WTC11 (cell line): ENCODE data around the gene ALKBH2. TPM values are rescaled to one million over a fixed set of nuclear protein-coding genes. Genes with fewer than 3 reads are reported as not detected.

Experiments
- ATAC-seq: fragments of 200-7000 bp; cut with Tn5 transposase; 2 replicates; pipeline ENCODE4 v1.10.0; 2021; ENCODE audit warnings: mild to moderate bottlenecking, moderate library complexity
- CTCF ChIA-PET: fragments of 300-600 bp; sonication (Branson Sonifier 250); formaldehyde crosslinking; loops from one replicate; lab custom pipeline; 2021; ENCODE audit warnings: antibody characterized with exemption; lab: Charles Lee
- POLR2A ChIA-PET: fragments of 350-600 bp; sonication (Branson Sonifier 250); formaldehyde crosslinking; loops from one replicate; lab custom pipeline; 2021; ENCODE audit warnings: antibody characterized with exemption; lab: Charles Lee
- DNase-seq: peaks from one replicate; pipeline ENCODE4 v3.0.0; 2021; ENCODE audit warnings: low spot score
- H3K27ac Mint-ChIP-seq: 2 replicates; pipeline ENCODE4 v1.8.0; 2021; ENCODE audit warnings: mixed read lengths
- H3K27me3 Mint-ChIP-seq: 2 replicates; pipeline ENCODE4 v1.8.0; 2021; ENCODE audit warnings: low read depth, mild to moderate bottlenecking, moderate library complexity, mixed read lengths
- H3K36me3 Mint-ChIP-seq: 2 replicates; pipeline ENCODE4 v1.8.0; 2021; ENCODE audit warnings: mixed read lengths
- H3K4me1 Mint-ChIP-seq: 2 replicates; pipeline ENCODE4 v1.8.0; 2022; ENCODE audit warnings: mixed read lengths
- H3K4me3 Mint-ChIP-seq: 2 replicates; pipeline ENCODE4 v1.8.0; 2021; ENCODE audit warnings: mild to moderate bottlenecking, moderate library complexity, mixed read lengths
- H3K9me3 Mint-ChIP-seq: 2 replicates; pipeline ENCODE4 v1.8.0; 2021; ENCODE audit warnings: mixed read lengths
- ARID4B ChIP-seq: sonication (generic); formaldehyde crosslinking; IDR thresholded peaks from 2 replicates; pipeline ENCODE4 v1.8.0; 2023; ENCODE audit warnings: missing genetic modification reagents, mild to moderate bottlenecking, borderline replicate concordance
- E2F4 ChIP-seq: sonication (generic); formaldehyde crosslinking; IDR thresholded peaks from 2 replicates; pipeline ENCODE4 v1.8.1; 2022; ENCODE audit warnings: low read depth, mild to moderate bottlenecking, moderate library complexity, missing genetic modification reagents, borderline replicate concordance
- ESRRA ChIP-seq: sonication (generic); formaldehyde crosslinking; IDR thresholded peaks from 2 replicates; pipeline ENCODE4 v1.8.1; 2022; ENCODE audit warnings: mild to moderate bottlenecking, missing genetic modification reagents, borderline replicate concordance
- FOXP4 ChIP-seq: sonication (generic); formaldehyde crosslinking; IDR thresholded peaks from 2 replicates; pipeline ENCODE4 v1.8.0; 2022; ENCODE audit warnings: mild to moderate bottlenecking, missing genetic modification reagents
- HMGA2 ChIP-seq: fragments of 250-450 bp; sonication (Bioruptor Pico); IDR thresholded peaks from 2 replicates; pipeline ENCODE4 v1.4.0; 2021; ENCODE audit warnings: mild to moderate bottlenecking, moderate library complexity
- HMGXB4 ChIP-seq: sonication (generic); formaldehyde crosslinking; IDR thresholded peaks from 2 replicates; pipeline ENCODE4 v1.8.1; 2023; ENCODE audit warnings: mild to moderate bottlenecking, moderate library complexity, missing genetic modification reagents
- IRF1 ChIP-seq: sonication (generic); formaldehyde crosslinking; IDR thresholded peaks from 2 replicates; pipeline ENCODE4 v1.8.0; 2023; ENCODE audit warnings: missing genetic modification reagents
- IRF2 ChIP-seq: sonication (generic); formaldehyde crosslinking; IDR thresholded peaks from 2 replicates; pipeline ENCODE4 v1.8.0; 2022; ENCODE audit warnings: low read depth, missing genetic modification reagents, borderline replicate concordance
- NR3C1 ChIP-seq: sonication (generic); formaldehyde crosslinking; conservative IDR thresholded peaks from 2 replicates; pipeline ENCODE4 v1.8.1; 2023; ENCODE audit warnings: low read depth, mild to moderate bottlenecking, missing genetic modification reagents
- OVOL2 ChIP-seq: fragments of 250-450 bp; sonication (Bioruptor Pico); IDR thresholded peaks from 2 replicates; pipeline ENCODE4 v1.9.0; 2021; ENCODE audit warnings: mild to moderate bottlenecking, borderline replicate concordance
- PREB ChIP-seq: sonication (generic); formaldehyde crosslinking; IDR thresholded peaks from 2 replicates; pipeline ENCODE4 v1.8.1; 2022; ENCODE audit warnings: mild to moderate bottlenecking, missing genetic modification reagents, moderate library complexity, borderline replicate concordance
- TCF7 ChIP-seq: sonication (generic); formaldehyde crosslinking; IDR thresholded peaks from 2 replicates; pipeline ENCODE4 v1.8.0; 2022; ENCODE audit warnings: mild to moderate bottlenecking, low read depth, missing genetic modification reagents, moderate library complexity
- TEAD1 ChIP-seq: sonication (generic); formaldehyde crosslinking; IDR thresholded peaks from 2 replicates; pipeline ENCODE4 v1.8.0; 2022; ENCODE audit warnings: mild to moderate bottlenecking, missing genetic modification reagents
- USF2 ChIP-seq: sonication (generic); formaldehyde crosslinking; IDR thresholded peaks from 2 replicates; pipeline ENCODE4 v1.8.1; 2023; ENCODE audit warnings: mild to moderate bottlenecking, missing genetic modification reagents, moderate library complexity
- ZMAT4 ChIP-seq: fragments of 250-450 bp; sonication (Bioruptor Pico); IDR thresholded peaks from 2 replicates; pipeline ENCODE4 v1.9.0; 2021; ENCODE audit warnings: mild to moderate bottlenecking
- ZNF138 ChIP-seq: sonication (generic); formaldehyde crosslinking; conservative IDR thresholded peaks from 2 replicates; pipeline ENCODE4 v1.8.1; 2022; ENCODE audit warnings: mild to moderate bottlenecking, moderate library complexity, missing genetic modification reagents
- ZNF416 ChIP-seq: fragments of 250-450 bp; sonication (Bioruptor Pico); IDR thresholded peaks from 2 replicates; pipeline ENCODE4 v1.9.0; 2021; ENCODE audit warnings: mild to moderate bottlenecking, inconsistent platforms
- ZNF532 ChIP-seq: fragments of 250-450 bp; sonication (Bioruptor Pico); IDR thresholded peaks from 2 replicates; pipeline ENCODE4 v1.9.0; 2021; ENCODE audit warnings: mild to moderate bottlenecking, borderline replicate concordance
- total RNA-seq: library from RNA; stranded (reverse); gene quantifications from 3 replicates; pipeline ENCODE4 v1.2.3, GENCODE V29; 2021

ALKBH2 gene
- total RNA-seq, 1 experiment from 2014 or later, result 15.2 TPM

- Mint-ChIP-seq H3K9me3 (no peaks in the 10 kb centered on the region), H3K4me3 (peak overlapping the region; percentile 91), H3K4me1 (peaks cover 10% of the 10 kb centered on the region), H3K27me3 (no peaks in the 10 kb centered on the region), H3K27ac (no peak overlapping the region), H3K36me3 (no peaks in the 10 kb centered on the region)
- ChIA-PET POLR2A (no interaction called here), CTCF (interaction anchor here (2.3 kb wide), 1 partner anchor 16 kb away, joined by 6 read pairs; no protein-coding TSS in a partner anchor)
- ATAC-seq (no peak), DNase-seq (no peak)
- TF ChIP-seq ZNF416 (CRISPR knock-in tag) (no peak), OVOL2 (CRISPR knock-in tag) (no peak), HMGXB4 (CRISPR knock-in tag) (no peak), ZMAT4 (CRISPR knock-in tag) (no peak), IRF1 (no peak), ESRRA (CRISPR knock-in tag) (no peak), E2F4 (CRISPR knock-in tag) (no peak), TCF7 (CRISPR knock-in tag) (no peak), TEAD1 (CRISPR knock-in tag) (no peak), ZNF532 (CRISPR knock-in tag) (no peak), PREB (no peak), ZNF138 (CRISPR knock-in tag) (no peak), FOXP4 (CRISPR knock-in tag) (no peak), USF2 (CRISPR knock-in tag) (no peak), NR3C1 (CRISPR knock-in tag) (no peak), HMGA2 (CRISPR knock-in tag) (no peak), ARID4B (CRISPR knock-in tag) (no peak), IRF2 (CRISPR knock-in tag) (no peak)
These were observed 39.7 kb downstream of the ALKBH2 start for GRCh38 chr12:109053382-109054123.
